ENCODE measurements around the gene RFX2.

DNA sequence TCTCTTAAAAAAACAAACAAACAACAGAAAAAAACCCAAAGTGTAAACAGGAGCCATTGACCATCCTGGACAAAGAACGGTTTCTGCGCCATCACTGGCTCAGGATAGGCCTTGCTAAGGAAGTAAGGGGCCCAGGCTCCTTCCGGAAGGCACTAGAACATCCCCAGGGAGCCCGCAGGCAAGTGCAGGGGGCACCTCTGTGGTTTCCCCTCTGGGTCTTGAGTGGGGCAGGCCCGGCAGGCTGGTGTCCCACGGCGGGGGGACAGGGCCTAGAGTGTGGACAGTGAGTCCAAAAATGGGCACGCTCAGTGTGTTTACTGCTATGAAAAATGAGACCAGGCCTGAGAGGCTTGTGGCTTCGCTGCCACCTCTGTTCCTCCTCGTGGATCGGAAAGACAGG is 117.5 kb downstream of the RFX2 start:
- TF ChIP-seq EHF (CRISPR knock-in tag; IDR thresholded peaks at IDR 0.05): no peak
- TF ChIP-seq, protein P1, sequence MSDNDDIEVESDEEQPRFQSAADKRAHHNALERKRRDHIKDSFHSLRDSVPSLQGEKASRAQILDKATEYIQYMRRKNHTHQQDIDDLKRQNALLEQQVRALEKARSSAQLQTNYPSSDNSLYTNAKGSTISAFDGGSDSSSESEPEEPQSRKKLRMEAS (IDR thresholded peaks at IDR 0.05): no peak
- no peak for TF ChIP-seq RCOR1 (IDR thresholded peaks at IDR 0.05; ENCODE audit: low read depth, low read length)
- TF ChIP-seq, protein P2, sequence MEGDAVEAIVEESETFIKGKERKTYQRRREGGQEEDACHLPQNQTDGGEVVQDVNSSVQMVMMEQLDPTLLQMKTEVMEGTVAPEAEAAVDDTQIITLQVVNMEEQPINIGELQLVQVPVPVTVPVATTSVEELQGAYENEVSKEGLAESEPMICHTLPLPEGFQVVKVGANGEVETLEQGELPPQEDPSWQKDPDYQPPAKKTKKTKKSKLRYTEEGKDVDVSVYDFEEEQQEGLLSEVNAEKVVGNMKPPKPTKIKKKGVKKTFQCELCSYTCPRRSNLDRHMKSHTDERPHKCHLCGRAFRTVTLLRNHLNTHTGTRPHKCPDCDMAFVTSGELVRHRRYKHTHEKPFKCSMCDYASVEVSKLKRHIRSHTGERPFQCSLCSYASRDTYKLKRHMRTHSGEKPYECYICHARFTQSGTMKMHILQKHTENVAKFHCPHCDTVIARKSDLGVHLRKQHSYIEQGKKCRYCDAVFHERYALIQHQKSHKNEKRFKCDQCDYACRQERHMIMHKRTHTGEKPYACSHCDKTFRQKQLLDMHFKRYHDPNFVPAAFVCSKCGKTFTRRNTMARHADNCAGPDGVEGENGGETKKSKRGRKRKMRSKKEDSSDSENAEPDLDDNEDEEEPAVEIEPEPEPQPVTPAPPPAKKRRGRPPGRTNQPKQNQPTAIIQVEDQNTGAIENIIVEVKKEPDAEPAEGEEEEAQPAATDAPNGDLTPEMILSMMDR (IDR thresholded peaks at IDR 0.05): no peak
- TF ChIP-seq JUNB (IDR thresholded peaks at IDR 0.05): no peak
- no peak for TF ChIP-seq HOXA7 (CRISPR knock-in tag; IDR thresholded peaks at IDR 0.05)
- no peak for TF ChIP-seq POLR2A (IDR thresholded peaks at IDR 0.05; ENCODE audit: low read length)
- no peak for TF ChIP-seq SMC3 (IDR thresholded peaks at IDR 0.05)
- TF ChIP-seq CEBPB (IDR thresholded peaks at IDR 0.05): no peak
- TF ChIP-seq RARB (CRISPR knock-in tag; IDR thresholded peaks at IDR 0.05): no peak
- no peak for TF ChIP-seq RFX5 (IDR thresholded peaks at IDR 0.05)
- TF ChIP-seq MYC (IDR thresholded peaks at IDR 0.05; ENCODE audit: borderline replicate concordance, low read length): no peak
- no peak for TF ChIP-seq KDM5A (IDR thresholded peaks at IDR 0.05)
